ENCODE results near the gene C2orf72. TPM values are rescaled to one million over a fixed set of nuclear protein-coding genes. Genes with fewer than 3 reads are reported as not detected.

C2orf72 gene
- total RNA-seq, 1 experiment from 2014 or later = 3.2 TPM

GRCh38 chr2:230996661-230997060 is 40.7 kb upstream of the C2orf72 start:
- H3K27me3 ChIP-seq (ENCODE audit: control insufficient read depth, insufficient read depth, low read length) = peaks cover 6% of the 10 kb centered on the region
- H3K4me3 ChIP-seq (ENCODE audit: low read depth in 2 of 2, low read length in 2 of 2) = no peak overlapping the region
- intact Hi-C loops (cut with micrococcal nuclease; ENCODE audit: unreplicated experiment) (no loop called here), in situ Hi-C loops (cut with HindIII; ENCODE audit: low pct_unique_long_range_greater_than_20kb, low sequenced_read_pairs) (no loop called here)
- no peak overlapping the region for H3K27ac ChIP-seq (ENCODE audit: low read length)
- TF ChIP-seq POLR2AphosphoS5 (IDR thresholded peaks at IDR 0.05; ENCODE audit: low read depth, low read length) = no peak
- TF ChIP-seq SIN3A (IDR thresholded peaks at IDR 0.05; ENCODE audit: borderline replicate concordance, insufficient read depth, low read depth, low read length) = no peak
- no peak for TF ChIP-seq CTCF (IDR thresholded peaks at IDR 0.05)
- TF ChIP-seq, protein P1, sequence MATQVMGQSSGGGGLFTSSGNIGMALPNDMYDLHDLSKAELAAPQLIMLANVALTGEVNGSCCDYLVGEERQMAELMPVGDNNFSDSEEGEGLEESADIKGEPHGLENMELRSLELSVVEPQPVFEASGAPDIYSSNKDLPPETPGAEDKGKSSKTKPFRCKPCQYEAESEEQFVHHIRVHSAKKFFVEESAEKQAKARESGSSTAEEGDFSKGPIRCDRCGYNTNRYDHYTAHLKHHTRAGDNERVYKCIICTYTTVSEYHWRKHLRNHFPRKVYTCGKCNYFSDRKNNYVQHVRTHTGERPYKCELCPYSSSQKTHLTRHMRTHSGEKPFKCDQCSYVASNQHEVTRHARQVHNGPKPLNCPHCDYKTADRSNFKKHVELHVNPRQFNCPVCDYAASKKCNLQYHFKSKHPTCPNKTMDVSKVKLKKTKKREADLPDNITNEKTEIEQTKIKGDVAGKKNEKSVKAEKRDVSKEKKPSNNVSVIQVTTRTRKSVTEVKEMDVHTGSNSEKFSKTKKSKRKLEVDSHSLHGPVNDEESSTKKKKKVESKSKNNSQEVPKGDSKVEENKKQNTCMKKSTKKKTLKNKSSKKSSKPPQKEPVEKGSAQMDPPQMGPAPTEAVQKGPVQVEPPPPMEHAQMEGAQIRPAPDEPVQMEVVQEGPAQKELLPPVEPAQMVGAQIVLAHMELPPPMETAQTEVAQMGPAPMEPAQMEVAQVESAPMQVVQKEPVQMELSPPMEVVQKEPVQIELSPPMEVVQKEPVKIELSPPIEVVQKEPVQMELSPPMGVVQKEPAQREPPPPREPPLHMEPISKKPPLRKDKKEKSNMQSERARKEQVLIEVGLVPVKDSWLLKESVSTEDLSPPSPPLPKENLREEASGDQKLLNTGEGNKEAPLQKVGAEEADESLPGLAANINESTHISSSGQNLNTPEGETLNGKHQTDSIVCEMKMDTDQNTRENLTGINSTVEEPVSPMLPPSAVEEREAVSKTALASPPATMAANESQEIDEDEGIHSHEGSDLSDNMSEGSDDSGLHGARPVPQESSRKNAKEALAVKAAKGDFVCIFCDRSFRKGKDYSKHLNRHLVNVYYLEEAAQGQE (IDR thresholded peaks at IDR 0.05; ENCODE audit: insufficient read depth in 1 of 2, low read depth in 2 of 2, low read length in 1 of 2) = no peak
- no peak for TF ChIP-seq TCF7L2 (IDR thresholded peaks at IDR 0.05; ENCODE audit: low read depth, low read length)
- H3K9me3 ChIP-seq (ENCODE audit: control insufficient read depth, insufficient read depth, low read depth, low read length) = no peaks in the 10 kb centered on the region
- BruUV-seq (replicated peaks) = no TSS peak
- ATAC-seq (no peak), DNase-seq (ENCODE audit: low read depth, low spot score) (no peak)
- CTCF ChIA-PET = no interaction called here
- no peaks in the 10 kb centered on the region for H3K36me3 ChIP-seq (ENCODE audit: control insufficient read depth, insufficient read depth, low read length)
- H3K4me1 ChIP-seq (ENCODE audit: control insufficient read depth, insufficient read depth, low read length) = no peaks in the 10 kb centered on the region
- POLR2A ChIA-PET = no interaction called here

DNA sequence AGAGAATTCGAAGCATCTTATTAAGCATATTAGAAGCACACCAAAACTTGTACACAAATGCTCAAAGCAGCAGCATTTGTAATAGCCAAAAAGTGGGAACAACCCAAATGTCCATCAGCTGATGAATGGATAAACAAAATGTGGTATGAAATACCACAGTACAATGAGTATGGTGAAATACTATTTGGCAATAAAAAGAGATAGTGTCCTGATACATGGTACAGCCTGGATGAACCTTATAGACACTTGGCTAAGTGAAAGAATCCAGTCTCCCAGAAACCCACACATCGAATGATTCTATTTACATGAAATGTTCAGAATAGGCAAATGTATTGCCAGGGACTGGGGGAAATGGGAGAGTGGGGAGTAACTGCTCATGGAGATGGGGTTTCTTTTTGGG is 38.4 kb upstream of the C2orf72 start:
- Histone ChIP-seq H3K27ac (ENCODE audit: low read length) (no peak overlapping the region), H3K4me1 (ENCODE audit: control insufficient read depth, insufficient read depth, low read length) (no peaks in the 10 kb centered on the region), H3K36me3 (ENCODE audit: control insufficient read depth, insufficient read depth, low read length) (no peaks in the 10 kb centered on the region), H3K27me3 (ENCODE audit: control insufficient read depth, insufficient read depth, low read length) (peaks cover 9% of the 10 kb centered on the region), H3K4me3 (ENCODE audit: low read depth in 2 of 2, low read length in 2 of 2) (no peak overlapping the region), H3K9me3 (ENCODE audit: control insufficient read depth, insufficient read depth, low read depth, low read length) (no peaks in the 10 kb centered on the region)
- intact Hi-C loops (cut with micrococcal nuclease; ENCODE audit: unreplicated experiment) = no loop called here
- POLR2A ChIA-PET = no interaction called here
- CTCF ChIA-PET = no interaction called here
- ATAC-seq = no peak
- TF ChIP-seq CTCF (IDR thresholded peaks at IDR 0.05) = no peak
- no peak for TF ChIP-seq SIN3A (IDR thresholded peaks at IDR 0.05; ENCODE audit: borderline replicate concordance, insufficient read depth, low read depth, low read length)
- TF ChIP-seq TCF7L2 (IDR thresholded peaks at IDR 0.05; ENCODE audit: low read depth, low read length) = no peak
- no peak for DNase-seq (ENCODE audit: low read depth, low spot score)
- in situ Hi-C loops (cut with HindIII; ENCODE audit: low pct_unique_long_range_greater_than_20kb, low sequenced_read_pairs) = no loop called here
- BruUV-seq (replicated peaks) = no TSS peak

Data from Panc1 (cell line).